Measurements from ENCODE around the gene PKN3.
"Not testable (repeated sequence)": the region's sequence is repeated elsewhere in the genome, so short reads cannot be mapped to it uniquely, and the experiment has no call there.

PKN3 gene

DNA sequence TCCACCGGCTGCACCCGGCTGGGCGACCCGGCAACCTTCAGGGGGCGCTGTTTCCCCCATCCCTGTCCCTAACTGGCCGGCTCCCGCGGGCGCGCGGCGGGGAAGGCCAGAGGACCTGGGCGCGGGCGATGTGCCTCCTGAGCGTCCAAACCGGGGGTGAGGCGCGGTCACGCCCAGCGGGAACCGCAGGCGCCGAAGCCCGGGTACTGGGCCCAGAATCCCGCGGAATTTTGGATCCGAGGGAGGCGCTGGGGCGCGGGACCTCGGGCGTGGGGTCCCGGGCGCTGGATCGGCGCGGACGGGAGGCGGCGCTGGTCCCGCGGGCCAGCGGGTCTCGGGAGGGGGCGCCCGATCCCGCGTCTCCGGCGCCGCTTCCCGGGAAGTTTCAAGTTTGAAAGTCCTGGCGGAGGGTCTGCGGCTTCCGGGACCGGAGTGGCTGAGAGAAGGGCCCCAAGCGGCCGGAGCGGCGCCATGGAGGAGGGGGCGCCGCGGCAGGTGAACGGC is at the start of gene PKN3:
PKN3 (plus strand) TSS at position 59 of the 504 bp plus-strand sequence; CDS start at position 472, 413 bp downstream.
- FAIRE-seq = no peak
- DNase-seq (ENCODE audit: insufficient read length, low spot score) = peak; percentile 95

DNA sequence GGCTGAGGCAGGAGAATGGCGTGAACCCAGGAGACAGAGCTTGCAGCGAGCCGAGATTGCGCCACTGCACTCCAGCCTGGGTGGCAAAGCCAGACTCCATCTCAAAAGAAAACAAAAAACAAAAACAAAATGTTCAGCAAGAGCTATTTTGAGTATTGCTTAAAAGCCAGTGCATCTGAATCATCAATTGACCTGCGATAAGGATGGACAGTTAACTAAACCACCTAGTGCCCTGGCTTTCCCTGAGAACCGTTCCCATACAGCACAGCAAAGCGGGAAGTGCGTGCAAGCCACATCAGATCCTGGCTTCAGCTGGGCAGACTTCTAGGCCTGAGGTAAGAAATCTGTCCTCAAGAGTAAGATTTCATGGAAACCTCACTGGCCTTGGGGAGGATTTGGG is 48.4 kb upstream of the PKN3 start:
- FAIRE-seq (no peak), DNase-seq (ENCODE audit: insufficient read length, low spot score) (no peak)

DNA sequence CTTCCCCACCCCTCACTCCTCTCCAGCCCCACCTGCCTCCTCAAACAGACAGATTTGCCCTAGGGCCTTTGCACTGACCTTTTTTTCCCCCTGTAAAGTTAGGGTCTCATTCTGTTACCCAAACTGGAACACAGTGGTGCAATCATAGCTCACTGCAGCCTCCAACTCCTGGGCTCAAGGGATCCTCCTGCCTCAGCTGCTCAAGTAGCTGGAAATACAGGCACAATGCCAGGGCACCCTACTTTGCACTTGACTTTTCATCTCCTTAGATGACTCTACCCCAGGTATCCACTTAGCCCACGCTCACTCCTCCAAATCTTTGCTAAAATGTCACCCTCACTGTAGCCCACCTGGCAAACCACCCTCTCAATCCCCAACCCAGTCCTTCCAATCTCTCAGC is 47.8 kb upstream of the PKN3 start:
- no peak for FAIRE-seq

DNA sequence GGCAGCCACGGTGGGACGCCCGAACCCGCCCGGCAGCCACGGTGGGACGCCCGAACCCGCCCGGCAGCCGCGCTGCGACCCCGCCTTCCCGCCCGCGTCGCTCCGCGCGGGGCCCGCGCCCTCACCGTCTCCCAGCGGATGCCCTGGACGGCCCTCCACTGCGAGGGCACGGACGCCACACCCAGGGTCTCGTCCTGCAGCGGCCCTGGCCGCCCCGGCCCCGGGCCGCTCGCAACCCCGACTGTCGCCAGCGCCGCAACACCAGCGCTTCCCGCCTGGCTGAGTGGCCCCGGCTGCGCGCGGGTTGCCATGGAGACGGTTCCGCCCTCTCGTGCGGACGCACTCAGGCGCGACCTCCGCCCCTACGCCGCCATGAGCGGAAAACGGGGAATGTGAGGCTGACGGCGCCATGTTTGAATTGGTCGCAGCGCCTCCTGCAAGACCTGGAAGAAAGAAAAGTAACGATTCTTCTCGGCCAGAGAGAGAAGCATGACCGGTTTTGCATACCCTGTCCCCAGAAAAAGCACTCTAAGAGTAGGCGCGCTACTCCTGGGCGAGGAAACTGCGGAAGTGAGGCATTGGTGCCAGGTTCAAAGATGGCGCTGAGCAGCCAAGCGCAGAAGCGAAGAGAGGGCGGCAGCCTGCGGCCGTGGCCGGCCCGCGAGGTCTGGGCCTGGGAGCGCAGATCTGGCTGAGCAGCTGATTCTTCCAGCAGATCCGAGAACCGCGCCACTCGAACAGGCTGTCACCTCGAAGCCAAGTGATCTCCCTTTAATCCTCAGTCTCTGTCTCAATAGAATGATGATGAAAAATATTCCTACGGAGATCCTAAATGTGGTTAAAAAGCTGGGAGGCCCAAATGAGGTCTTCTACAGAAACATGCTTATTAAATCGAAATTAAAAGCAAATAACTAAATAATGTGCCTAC is 45.6 kb upstream of the PKN3 start, which contains the start of gene DYNC2I2:
DYNC2I2 (minus strand) TSS at position 432 of the 928 bp plus-strand sequence; CDS start at position 311, 121 bp downstream.
- peak; percentile 79 for DNase-seq (ENCODE audit: insufficient read length, low spot score)

More for the DNA sequence above, 47.8 kb upstream of the PKN3 start:
- no peak for DNase-seq (ENCODE audit: insufficient read length, low spot score)

DNA sequence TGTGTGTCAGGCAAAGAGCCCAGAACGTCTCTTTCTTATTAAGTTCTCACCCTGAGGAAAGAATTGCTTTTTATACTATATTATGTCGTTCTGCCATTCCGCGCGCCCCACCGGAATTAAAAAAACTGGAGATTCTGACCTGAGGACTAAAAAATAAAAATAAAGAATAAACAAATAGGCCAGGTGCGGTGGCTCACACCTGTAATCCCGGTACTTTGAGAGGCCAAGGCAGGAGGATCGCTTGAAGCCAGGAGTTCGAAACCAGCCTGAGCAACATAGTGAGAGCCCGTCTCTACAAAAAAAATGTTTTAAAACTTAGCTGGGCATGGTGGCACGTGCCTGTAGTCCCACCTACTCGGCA is 45.0 kb upstream of the PKN3 start:
- DNase-seq (ENCODE audit: insufficient read length, low spot score) (no peak), FAIRE-seq (no peak)

More for the DNA sequence above, 45.6 kb upstream of the PKN3 start, which contains the start of gene DYNC2I2:
- FAIRE-seq = peak; percentile 68

DNA sequence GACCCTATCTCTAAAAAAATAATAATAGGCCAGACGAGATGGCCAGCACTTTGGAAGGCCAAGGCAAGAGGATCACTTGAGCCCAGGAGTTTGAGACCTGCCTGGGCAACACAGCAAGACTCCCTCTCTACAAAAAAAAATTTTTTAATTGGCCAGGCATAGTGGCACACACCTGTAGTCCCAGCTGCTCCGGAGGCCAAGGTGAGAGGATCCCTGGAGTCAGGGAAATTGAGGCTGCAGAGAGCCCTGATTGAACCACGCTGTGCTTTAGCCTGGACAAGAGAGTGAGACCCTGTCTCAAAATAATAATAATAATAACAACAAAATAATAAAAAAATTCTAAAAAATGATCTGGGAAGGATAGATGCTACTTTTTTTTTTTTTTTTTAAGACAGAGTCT is 44.5 kb upstream of the PKN3 start:
- FAIRE-seq (no peak), DNase-seq (ENCODE audit: insufficient read length, low spot score) (no peak)

DNA sequence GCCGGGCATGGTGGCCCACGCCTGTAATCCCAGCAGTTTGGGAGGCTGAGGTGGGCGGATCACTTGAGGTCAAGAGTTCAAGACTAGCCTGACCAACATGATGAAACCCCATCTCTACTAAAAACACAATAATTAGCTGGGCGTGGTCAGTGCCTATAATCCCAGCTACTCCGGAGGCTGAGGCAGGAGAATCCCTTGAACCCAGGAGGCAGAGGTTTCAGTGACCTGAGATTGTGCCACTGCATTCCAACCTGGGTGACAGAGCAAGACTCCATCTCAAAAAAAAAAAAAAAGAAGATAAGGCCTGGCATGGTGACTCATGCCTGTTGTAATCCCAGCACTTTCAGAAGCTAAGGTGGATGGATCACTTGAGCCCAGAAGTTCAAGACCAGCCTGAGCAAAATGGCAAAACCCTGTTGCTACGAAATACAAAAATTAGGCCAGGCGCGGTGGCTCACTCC is 35.8 kb upstream of the PKN3 start:
- FAIRE-seq; DNase-seq (ENCODE audit: insufficient read length, low spot score): not testable (repeated sequence)

DNA sequence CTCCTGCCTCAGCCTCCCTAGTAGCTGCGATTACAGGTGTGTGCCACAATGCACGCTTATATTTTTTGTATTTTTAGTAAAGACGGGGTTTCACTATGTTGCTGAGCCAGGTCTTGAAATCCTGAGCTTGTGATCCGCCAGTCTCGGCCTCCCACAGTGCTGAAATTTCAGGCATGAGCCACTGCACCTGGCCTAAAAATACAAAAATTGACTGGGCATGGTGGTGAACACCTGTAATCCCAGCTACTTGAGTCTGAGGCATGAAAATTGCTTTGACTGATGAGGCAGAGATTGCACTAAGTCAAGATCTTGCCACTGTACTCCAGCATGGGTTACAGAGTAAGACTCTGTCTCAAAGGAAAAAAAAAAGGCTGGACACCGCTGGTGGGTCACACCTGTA is 32.5 kb upstream of the PKN3 start:
- no peak for DNase-seq (ENCODE audit: insufficient read length, low spot score)
- FAIRE-seq = no peak

DNA sequence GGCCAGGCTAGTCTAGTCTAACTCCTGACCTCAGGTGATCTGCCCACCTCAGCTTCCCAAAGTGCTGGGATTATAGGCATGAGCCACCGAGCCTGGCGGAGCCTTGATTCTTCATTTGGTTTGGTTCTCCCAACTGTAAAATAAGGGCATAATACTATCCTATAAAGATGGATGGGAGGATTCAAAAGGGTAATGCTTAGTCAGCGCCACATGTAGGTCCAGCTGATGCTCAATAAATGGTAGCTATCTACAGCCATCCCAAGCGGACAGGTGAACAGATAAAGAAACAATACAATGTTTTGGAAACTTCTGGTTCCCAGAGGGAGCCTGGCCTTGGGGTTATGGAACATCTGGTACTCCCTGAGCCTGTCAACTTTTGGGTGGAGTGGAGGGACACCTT is 26.9 kb upstream of the PKN3 start:
- FAIRE-seq (no peak), DNase-seq (ENCODE audit: insufficient read length, low spot score) (no peak)

DNA sequence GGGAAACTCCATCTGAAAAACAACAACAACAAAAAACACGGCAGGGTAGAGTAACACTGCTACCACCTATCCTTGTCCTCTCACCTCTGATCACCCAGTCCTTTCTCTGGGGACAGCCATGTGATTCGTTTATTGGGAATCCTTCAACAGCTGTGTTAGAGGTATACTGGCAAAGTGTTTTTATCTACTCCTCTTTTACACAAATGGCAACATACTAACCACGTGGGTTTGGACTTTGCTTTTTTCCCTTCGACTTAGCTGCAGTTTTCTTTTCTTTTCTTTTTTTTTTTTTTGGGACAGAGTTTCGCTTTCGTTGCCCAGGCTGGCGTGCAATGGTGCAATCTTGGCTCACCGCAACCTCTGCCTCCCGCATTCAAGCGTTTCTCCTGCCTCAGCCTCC is 24.5 kb upstream of the PKN3 start:
- no peak for DNase-seq (ENCODE audit: insufficient read length, low spot score)
- no peak for FAIRE-seq

DNA sequence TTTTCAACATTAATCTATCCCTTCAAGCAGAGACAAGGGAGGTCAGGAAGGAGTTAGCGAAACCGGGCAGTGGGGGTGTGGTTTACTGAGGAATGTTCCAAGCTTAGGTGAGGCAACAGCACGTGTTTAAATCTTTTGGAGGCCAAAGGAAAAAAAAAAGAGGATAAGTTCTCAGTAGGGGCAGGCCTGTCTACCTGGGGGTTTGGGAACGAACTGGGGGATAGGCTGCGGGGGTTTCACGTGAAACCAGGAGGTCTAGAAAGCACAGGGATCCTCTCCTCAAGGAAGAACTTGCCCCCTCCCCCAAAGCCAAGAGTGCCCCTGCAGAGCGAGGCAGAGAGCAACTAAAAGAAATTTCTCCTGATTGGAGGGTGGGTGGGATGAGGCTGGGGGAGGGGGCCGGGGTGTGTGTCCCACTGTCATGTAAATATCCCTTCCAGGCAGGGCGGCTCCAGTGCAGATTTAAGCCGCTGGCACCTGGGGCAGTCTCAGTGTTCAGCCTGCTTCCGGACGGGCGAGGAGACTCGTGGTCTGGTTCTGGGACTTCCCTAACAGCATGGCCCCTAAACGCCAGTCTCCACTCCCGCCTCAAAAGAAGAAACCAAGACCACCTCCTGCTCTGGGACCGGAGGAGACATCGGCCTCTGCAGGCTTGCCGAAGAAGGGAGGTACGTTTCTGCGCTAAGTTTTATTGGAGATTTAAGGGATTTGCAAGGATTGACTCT is 18.8 kb upstream of the PKN3 start:
- no peak for DNase-seq (ENCODE audit: insufficient read length, low spot score)
- FAIRE-seq = peak; percentile 72

DNA sequence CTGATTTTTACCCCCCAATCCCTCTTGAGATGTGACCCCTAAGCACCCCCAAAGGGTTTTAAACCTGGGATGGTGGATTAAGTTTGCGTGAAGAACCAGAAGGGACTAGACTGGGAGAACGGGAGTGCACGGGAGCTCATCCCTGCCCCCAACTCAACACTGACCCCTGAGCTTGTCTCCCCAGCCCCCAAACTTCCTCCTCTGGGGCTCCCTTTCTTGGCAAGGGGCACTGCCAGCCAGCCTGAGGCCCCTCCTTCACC is 18.3 kb upstream of the PKN3 start:
- no peak for FAIRE-seq
- DNase-seq (ENCODE audit: insufficient read length, low spot score) = no peak

DNA sequence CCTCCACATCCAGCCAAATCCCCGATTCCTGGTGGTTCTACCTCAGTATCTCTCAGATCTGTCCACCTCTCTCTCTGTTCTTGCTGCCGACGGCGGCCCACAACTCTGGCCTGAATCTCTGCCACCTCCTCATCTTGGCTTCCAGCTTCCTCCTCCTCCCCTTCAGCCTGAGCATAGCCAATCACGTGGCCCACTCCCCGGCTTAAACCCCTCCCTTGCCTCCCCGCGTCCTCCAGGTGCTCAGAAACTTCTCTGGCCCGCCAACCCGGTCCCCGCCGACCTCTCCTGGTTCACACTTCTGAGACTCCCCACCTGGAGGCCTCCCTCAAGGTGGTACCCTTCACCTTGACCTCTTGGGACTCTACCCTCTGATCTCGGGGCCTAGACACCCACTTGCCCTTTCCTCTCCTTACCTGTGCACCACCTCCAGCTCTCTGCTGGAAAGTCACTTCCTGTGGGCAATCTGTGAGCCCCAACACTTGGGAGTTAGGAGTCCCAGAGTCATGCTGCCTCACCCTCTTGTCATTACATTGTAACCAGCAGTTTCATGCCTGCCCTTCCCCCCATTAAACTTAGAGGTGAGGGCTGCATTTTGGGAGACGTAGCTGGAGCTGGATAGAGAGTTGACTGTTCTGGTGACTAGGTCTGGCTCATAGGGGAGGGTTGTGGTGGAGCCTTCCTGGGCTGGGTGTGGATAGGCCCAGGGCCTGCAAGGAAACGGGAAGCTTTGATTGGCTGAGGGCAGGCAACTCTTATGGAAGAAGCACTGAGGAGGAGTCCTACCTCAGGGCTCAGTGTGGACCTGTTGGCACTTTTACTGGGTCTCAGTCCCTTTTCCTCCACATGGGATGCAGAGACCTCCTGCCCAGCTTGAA is 17.7 kb upstream of the PKN3 start:
- DNase-seq (ENCODE audit: insufficient read length, low spot score) (no peak), FAIRE-seq (peak; percentile 94)

DNA sequence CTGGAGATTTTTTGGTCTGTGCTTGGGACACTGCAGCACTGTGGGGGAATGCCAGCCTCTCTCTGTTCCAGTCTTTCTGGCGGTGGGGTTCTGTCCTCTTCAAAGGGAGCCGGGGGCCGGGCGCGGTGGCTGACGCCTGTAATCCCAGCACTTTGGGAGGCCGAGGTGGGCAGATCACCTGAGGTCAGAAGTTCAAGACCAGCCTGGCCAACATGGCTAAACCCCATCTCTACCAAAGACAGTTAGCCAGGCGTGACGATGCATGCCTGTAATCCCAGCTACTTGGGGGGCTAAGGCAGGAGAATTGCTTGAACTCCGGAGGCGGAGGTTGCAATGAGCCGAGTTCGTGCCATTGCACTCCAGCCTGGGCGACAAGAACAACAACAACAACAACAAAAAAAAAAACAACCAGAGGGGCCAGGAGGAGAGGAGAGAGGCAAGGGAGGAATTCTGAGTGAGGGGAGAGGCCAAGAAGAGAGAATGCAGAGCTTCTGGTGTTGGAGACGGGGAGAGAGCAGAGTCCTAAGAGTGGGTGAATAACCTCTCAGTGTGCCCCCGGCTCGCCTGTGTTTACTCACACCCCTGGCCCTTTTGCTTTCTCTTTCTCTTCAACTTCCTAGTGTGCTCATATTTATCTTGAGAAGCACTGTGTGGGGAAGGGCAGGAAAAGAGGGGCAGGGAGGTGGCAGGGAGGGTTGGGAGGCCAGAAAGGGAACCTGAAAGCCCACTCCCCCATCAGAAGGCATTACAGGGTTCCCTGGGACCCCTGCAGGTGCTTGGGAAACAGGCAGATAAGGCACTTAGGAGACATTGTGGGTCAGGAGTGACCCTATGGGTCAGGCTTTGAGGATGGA is 16.4 kb upstream of the PKN3 start:
- no peak for DNase-seq (ENCODE audit: insufficient read length, low spot score)
- peak; percentile 77 for FAIRE-seq

DNA sequence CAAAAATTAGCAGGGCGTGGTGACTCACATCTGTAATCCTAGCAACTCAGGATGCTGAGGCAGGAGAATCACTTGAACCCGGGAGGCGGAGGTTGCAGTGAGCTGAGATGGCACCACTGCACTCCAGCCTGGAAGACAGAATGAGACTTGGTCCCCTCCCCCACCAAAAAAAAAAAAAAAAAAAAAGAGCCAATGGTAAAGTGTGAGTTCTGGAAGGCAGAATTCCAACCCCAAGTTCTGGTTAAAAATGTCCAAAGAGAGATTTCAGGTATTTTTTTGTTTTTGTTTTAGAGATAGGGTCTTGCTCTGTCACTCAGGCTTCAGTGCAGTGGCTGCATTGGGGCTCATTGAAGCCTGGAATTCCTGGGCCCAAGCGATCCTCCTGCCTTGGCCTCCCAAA is 14.8 kb upstream of the PKN3 start:
- DNase-seq (ENCODE audit: insufficient read length, low spot score) = no peak
- no peak for FAIRE-seq

DNA sequence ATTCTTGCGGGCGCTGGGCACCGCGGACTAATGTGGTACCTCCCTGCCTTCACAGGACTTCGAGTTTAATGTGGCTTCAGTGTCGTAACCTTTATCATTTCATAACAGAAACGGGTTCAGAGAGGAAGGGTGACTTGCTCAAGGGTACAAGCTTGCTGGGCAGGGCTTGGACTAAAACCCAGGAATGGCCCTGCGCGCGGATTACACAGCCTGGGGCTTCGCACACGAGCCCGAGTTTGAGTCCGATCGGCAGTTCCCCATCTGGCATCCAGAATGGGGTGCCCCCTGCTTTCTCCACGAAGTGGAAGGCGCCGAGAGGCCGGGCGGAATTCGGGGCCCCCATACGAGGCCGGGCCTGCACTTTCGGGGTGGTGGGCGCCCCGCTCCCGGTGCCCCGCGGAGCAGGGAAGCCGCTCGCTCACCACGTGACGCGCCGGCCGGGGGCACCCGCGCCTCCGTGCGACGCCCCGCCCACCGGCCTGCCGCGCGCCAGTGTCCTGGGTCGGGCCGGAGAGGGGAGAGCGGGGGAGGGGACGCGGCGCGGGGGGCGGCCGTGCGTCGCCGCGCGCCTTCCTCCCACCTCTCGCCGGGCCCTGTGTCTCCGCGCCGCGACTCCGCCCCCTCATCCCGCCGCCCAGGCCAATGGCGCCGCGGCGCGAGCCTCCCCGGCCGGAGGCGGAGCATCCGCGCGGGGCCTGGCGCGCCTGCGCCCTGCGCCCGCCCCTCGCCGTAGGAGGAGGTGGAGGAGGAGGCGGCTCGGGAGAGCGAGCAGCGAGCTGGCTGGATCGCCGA is 13.6 kb upstream of the PKN3 start, which contains the start of gene SET:
SET (plus strand) TSS at position 722 of the 792 bp plus-strand sequence. CDS start 361 bp downstream, outside the sequence.
- FAIRE-seq (peak; percentile 35), DNase-seq (ENCODE audit: insufficient read length, low spot score) (peak; percentile 99)

DNA sequence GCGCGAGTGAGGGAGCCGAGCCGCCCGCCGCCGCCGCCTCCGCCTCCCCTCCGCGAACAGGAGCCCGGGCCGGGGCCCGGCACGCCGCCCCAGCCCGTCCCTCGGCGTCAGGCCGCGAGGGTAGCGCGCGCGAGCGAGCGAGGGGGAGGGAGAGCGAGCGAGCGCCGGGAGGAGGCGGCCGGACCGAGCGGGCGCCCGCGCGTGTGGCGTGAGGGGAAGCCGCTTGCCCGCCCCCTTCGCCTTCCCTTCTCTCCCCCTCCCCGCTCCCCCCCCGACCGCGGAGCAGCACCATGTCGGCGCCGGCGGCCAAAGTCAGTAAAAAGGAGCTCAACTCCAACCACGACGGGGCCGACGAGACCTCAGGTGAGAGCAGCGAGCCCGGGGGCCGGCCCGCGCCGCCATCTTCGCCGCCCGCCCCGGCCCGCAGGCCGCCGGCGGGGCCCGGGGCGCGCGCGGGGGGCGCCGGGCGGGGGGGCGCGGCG is 13.0 kb upstream of the PKN3 start:
- FAIRE-seq (no peak), DNase-seq (ENCODE audit: insufficient read length, low spot score) (no peak)

DNA sequence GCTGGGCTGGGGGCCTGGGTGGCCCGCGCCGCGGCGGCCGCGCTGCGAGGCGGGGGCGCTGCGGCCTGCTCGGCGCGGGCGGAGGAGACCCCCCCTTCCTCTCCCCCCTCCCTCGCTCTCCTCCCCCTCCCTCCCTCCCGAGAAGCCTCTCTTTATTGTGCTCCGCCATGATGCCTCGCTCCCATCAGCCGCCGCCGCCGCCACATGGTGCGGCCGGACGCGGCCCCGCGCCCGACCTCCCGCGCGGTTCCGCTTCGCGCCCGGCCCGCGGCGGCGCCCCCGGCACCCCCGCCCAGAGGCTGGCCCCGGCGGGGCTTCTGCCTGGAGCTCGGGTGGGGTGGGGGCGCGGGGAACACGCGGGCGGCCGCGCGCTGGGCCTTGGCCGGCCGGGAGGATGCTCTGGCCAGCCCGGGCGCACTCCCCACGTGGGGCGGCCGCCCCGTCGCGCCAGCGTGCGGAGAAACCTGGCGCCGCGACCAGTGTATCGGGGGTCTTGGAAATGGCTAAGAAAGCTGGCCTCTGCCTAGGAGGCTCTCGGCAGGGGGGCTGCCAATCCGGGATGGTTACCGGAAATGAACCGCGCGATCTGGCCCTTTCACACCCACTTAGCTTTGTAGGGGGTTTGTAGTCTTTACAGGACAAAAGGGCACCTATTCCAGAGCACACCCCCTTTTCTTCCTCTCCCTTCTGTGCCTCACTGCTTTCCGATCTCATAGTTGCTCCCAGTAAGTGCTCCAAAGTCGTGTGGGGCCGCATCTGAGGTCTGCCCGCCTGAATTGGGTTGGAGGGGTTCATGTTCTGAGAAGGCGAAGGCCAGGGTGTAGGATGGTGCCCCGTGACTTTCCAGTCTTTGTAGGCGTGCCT is 12.3 kb upstream of the PKN3 start:
- DNase-seq (ENCODE audit: insufficient read length, low spot score) (peak; percentile 70), FAIRE-seq (no peak)

Measured in GM19239 (cell line).